ENCODE measurements around the gene TMEM150C. TPM values are rescaled to one million over a fixed set of nuclear protein-coding genes. Genes with fewer than 3 reads are reported as not detected.
A peak's percentile ranks its signal among the peaks of the same experiment; 100 is the strongest.

TMEM150C gene
- total RNA-seq, 2 experiments from 2014 or later, result not detected

DNA sequence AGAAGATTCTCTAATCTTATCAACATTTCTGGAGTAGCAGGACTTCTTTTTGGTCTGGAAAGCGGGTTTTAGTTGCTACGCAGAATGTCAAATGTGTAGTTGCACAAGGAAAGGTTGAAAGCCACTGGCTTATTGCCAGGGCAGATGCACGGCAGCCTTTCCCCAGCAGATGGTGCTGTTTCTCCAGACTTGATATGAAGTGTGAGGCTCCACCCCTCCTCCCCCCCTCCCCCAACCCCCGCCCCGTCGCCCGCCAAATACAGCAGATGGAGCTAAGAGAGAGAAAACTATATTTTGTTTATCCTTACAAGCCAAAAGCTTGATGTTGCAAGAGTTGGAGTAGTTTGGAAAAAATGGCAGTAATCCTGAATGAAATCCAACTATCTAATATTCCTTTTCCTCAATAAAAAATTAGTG lies 99.4 kb downstream of the TMEM150C start:
- ChIA-PET POLR2A (no interaction called here), CTCF (interaction anchor here (1.0 to 7.1 kb wide), 7 partner anchors 8 to 280 kb away, joined by 3 to 56 read pairs (median 5); no protein-coding TSS in a partner anchor)
- ATAC-seq (peak; percentile 98), DNase-seq (peak; percentile 94)
- Mint-ChIP-seq H3K36me3 (ENCODE audit: low read depth) (peaks cover 29% of the 10 kb centered on the region), H3K9me3 (no peaks in the 10 kb centered on the region), H3K4me1 (ENCODE audit: low read depth) (peaks cover 8% of the 10 kb centered on the region), H3K27me3 (no peaks in the 10 kb centered on the region), H3K4me3 (no peak overlapping the region), H3K27ac (no peak overlapping the region)
- TF ChIP-seq, protein P1, sequence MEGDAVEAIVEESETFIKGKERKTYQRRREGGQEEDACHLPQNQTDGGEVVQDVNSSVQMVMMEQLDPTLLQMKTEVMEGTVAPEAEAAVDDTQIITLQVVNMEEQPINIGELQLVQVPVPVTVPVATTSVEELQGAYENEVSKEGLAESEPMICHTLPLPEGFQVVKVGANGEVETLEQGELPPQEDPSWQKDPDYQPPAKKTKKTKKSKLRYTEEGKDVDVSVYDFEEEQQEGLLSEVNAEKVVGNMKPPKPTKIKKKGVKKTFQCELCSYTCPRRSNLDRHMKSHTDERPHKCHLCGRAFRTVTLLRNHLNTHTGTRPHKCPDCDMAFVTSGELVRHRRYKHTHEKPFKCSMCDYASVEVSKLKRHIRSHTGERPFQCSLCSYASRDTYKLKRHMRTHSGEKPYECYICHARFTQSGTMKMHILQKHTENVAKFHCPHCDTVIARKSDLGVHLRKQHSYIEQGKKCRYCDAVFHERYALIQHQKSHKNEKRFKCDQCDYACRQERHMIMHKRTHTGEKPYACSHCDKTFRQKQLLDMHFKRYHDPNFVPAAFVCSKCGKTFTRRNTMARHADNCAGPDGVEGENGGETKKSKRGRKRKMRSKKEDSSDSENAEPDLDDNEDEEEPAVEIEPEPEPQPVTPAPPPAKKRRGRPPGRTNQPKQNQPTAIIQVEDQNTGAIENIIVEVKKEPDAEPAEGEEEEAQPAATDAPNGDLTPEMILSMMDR (IDR thresholded peaks at IDR 0.05), result peak; percentile 80
- intact Hi-C loops (cut with micrococcal nuclease), result loop anchor here (5.0 kb wide), 1 partner anchor 275 kb away; no protein-coding TSS in a partner anchor

DNA sequence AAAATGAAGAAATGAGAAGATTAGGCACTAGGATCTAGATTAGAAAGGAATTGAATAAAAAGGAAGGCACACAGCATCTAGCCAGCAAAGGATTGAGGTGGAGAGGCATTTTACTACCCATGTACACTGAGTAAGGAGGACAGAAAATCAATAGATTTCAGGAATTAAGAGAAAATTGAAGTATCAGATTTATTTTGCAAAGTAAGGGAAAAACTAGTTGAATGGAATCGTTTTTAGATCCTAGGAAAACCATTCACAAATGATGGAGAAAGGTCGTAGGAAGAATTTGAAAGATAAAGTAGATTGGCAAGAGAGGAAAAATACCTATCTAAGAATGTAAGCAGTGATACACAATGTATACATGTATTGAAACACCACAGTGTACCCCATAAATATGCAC lies 100.1 kb downstream of the TMEM150C start:
- Mint-ChIP-seq H3K36me3 (ENCODE audit: low read depth) (peaks cover 31% of the 10 kb centered on the region), H3K4me1 (ENCODE audit: low read depth) (peaks cover 9% of the 10 kb centered on the region), H3K27ac (peak overlapping the region; percentile 4), H3K4me3 (no peak overlapping the region), H3K27me3 (no peaks in the 10 kb centered on the region), H3K9me3 (no peaks in the 10 kb centered on the region)
- POLR2A ChIA-PET, result no interaction called here
- no peak for ATAC-seq
- TF ChIP-seq, protein P1 (IDR thresholded peaks at IDR 0.05), result no peak
- no peak for DNase-seq
- CTCF ChIA-PET, result interaction anchor here (1.0 to 7.1 kb wide), 8 partner anchors 9 to 281 kb away, joined by 3 to 56 read pairs (median 4); no protein-coding TSS in a partner anchor
- intact Hi-C loops (cut with micrococcal nuclease), result loop anchor here (5.0 kb wide), 1 partner anchor 276 kb away; no protein-coding TSS in a partner anchor

DNA sequence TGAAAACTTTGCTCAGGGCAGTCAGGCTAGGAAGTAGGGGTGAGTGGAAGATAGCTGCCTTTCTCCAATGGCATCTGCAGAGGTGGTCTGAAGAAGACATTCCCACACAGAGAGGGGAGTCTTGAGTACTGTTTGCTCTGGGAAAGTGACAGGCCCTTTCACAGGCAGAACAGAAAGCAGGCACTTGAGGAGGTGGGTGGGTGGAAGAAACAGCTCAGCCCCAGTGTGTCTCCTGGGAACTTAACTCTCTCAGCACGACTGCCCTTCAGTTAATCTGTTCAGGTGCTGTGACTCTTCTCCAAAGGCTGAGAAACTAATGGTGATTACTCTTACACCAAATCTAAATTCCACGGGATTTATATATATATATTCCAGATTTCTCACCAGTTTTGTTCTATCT lies 103.1 kb downstream of the TMEM150C start:
- intact Hi-C loops (cut with micrococcal nuclease), result no loop called here
- Mint-ChIP-seq H3K9me3 (no peaks in the 10 kb centered on the region), H3K27ac (peak overlapping the region; percentile 81), H3K4me1 (ENCODE audit: low read depth) (peaks cover 9% of the 10 kb centered on the region), H3K36me3 (ENCODE audit: low read depth) (peaks cover 35% of the 10 kb centered on the region), H3K27me3 (no peaks in the 10 kb centered on the region), H3K4me3 (no peak overlapping the region)
- DNase-seq (no peak), ATAC-seq (no peak)
- POLR2A ChIA-PET, result no interaction called here
- TF ChIP-seq, protein P1 (IDR thresholded peaks at IDR 0.05), result no peak
- CTCF ChIA-PET, result interaction anchor here (7.1 kb wide), 1 partner anchor 280 kb away, joined by 56 read pairs; no protein-coding TSS in a partner anchor

DNA sequence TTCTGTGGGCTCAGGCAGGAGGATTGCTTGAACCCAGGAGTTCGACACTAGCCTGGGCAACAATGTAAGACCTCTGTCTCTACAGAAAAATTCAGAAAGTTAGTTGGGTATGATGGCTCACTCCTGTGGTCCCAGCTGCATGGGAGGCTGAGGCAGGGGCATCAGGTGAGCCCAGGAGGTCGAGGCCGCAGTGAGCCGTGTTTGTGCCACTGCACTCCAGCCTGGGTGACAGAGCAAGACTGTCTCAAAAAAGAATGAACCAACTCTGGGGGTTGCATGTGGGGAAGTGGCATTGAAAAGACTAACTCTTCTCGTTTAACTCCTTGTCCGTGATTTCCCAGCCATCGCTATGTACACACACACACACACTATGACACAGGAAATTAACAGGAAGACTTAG lies 104.5 kb downstream of the TMEM150C start:
- H3K4me1 Mint-ChIP-seq (ENCODE audit: low read depth), result peaks cover 11% of the 10 kb centered on the region
- TF ChIP-seq, protein P1 (IDR thresholded peaks at IDR 0.05), result no peak
- H3K4me3 Mint-ChIP-seq, result no peak overlapping the region
- no peak for DNase-seq
- no peaks in the 10 kb centered on the region for H3K27me3 Mint-ChIP-seq
- ChIA-PET POLR2A (no interaction called here), CTCF (no interaction called here)
- intact Hi-C loops (cut with micrococcal nuclease), result no loop called here
- peak overlapping the region; percentile 70 for H3K27ac Mint-ChIP-seq
- H3K9me3 Mint-ChIP-seq, result no peaks in the 10 kb centered on the region
- ATAC-seq, result no peak
- peaks cover 39% of the 10 kb centered on the region for H3K36me3 Mint-ChIP-seq (ENCODE audit: low read depth)

DNA sequence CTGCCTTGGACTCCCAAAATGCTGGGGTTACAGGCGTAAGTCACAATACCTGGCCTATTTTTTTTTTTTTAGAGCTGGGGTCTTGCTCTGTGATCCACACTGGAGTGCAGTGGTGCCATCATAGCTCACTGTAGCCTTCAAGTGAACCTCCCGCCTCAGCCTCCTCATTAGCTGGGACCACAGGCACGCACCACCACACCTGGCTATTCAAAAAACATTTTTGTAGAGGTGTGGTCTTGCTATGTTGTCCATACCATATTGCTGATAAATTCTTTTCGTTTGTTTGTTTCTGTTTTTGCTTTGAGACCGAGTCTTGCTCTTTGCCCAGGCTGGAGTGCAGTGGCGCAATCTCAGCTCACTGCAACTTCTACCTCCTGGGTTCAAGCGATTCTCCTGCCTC lies 109.8 kb downstream of the TMEM150C start:
- H3K4me1 Mint-ChIP-seq (ENCODE audit: low read depth), result peaks cover 29% of the 10 kb centered on the region
- H3K9me3 Mint-ChIP-seq, result no peaks in the 10 kb centered on the region
- ATAC-seq (no peak), DNase-seq (no peak)
- ChIA-PET POLR2A (interaction anchor here (1.0 kb wide), 1 partner anchor 13 kb away, joined by 4 read pairs; no protein-coding TSS in a partner anchor), CTCF (interaction anchor here (1.3 to 2.0 kb wide), 2 partner anchors 13 to 287 kb away, joined by 3 to 10 read pairs; no protein-coding TSS in a partner anchor)
- H3K27me3 Mint-ChIP-seq, result no peaks in the 10 kb centered on the region
- intact Hi-C loops (cut with micrococcal nuclease), result no loop called here
- peaks cover 57% of the 10 kb centered on the region for H3K36me3 Mint-ChIP-seq (ENCODE audit: low read depth)
- peak overlapping the region; percentile 57 for H3K27ac Mint-ChIP-seq
- TF ChIP-seq, protein P1 (IDR thresholded peaks at IDR 0.05), result no peak
- no peak overlapping the region for H3K4me3 Mint-ChIP-seq

All from activated CD8-positive, alpha-beta T cell treated with anti-CD3 and anti-CD28 coated beads for 36 hours (primary cell).